DMS114 treated with DMSO at 0.1 percent for 48 hours (cell line): ENCODE results near the gene RTF1.

Source experiments
- DNase-seq: peaks from one replicate; lab custom pipeline; 2025; ENCODE audit not compliant: unreplicated experiment; lab: John Stamatoyannopoulos, UW

RTF1 gene

GRCh38 chr15:41502795-41503668 lies 86.1 kb downstream of the RTF1 start:
- DNase-seq, result no peak

- DNase-seq, result no peak
Observed at GRCh38 chr15:41503669-41504010, 86.7 kb downstream of the RTF1 start.

GRCh38 chr15:41504751-41505492 lies 88.0 kb downstream of the RTF1 start:
- DNase-seq, result no peak

GRCh38 chr15:41505776-41506175 lies 88.9 kb downstream of the RTF1 start:
- no peak for DNase-seq

GRCh38 chr15:41506796-41507341 lies 90.0 kb downstream of the RTF1 start:
- no peak for DNase-seq

GRCh38 chr15:41507820-41508290 lies 91.0 kb downstream of the RTF1 start:
- no peak for DNase-seq

- DNase-seq, result no peak
Observed at GRCh38 chr15:41510728-41511127, 93.8 kb downstream of the RTF1 start.

GRCh38 chr15:41511331-41511898 lies 94.5 kb downstream of the RTF1 start:
- no peak for DNase-seq

GRCh38 chr15:41511899-41512369 lies 95.0 kb downstream of the RTF1 start:
- DNase-seq, result no peak

GRCh38 chr15:41512512-41512939 lies 95.6 kb downstream of the RTF1 start:
- no peak for DNase-seq

- DNase-seq, result no peak
Observed at GRCh38 chr15:41512940-41513505, 96.1 kb downstream of the RTF1 start.

GRCh38 chr15:41513506-41514227 lies 96.8 kb downstream of the RTF1 start, which contains the start of gene LTK:
TSS of gene LTK (minus strand) at chr15:41513827. CDS start at chr15:41513709, 118 bp downstream.
- DNase-seq, result peak; percentile 77

- DNase-seq, result no peak
Observed at GRCh38 chr15:41517895-41518449, 101.1 kb downstream of the RTF1 start.

- no peak for DNase-seq
Observed at GRCh38 chr15:41520636-41521035, 103.7 kb downstream of the RTF1 start.

- DNase-seq, result no peak
Observed at GRCh38 chr15:41521614-41522013, 104.7 kb downstream of the RTF1 start.

GRCh38 chr15:41523097-41523496 lies 106.2 kb downstream of the RTF1 start:
- no peak for DNase-seq

GRCh38 chr15:41530363-41530956 lies 113.6 kb downstream of the RTF1 start:
- no peak for DNase-seq
